Measurements from ENCODE around the gene EYA2.
A peak's percentile ranks its signal among the peaks of the same experiment; 100 is the strongest.
"Not testable (repeated sequence)": the region's sequence is repeated elsewhere in the genome, so short reads cannot be mapped to it uniquely, and the experiment has no call there.

The EYA2 gene, protein sequence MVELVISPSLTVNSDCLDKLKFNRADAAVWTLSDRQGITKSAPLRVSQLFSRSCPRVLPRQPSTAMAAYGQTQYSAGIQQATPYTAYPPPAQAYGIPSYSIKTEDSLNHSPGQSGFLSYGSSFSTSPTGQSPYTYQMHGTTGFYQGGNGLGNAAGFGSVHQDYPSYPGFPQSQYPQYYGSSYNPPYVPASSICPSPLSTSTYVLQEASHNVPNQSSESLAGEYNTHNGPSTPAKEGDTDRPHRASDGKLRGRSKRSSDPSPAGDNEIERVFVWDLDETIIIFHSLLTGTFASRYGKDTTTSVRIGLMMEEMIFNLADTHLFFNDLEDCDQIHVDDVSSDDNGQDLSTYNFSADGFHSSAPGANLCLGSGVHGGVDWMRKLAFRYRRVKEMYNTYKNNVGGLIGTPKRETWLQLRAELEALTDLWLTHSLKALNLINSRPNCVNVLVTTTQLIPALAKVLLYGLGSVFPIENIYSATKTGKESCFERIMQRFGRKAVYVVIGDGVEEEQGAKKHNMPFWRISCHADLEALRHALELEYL

DNA sequence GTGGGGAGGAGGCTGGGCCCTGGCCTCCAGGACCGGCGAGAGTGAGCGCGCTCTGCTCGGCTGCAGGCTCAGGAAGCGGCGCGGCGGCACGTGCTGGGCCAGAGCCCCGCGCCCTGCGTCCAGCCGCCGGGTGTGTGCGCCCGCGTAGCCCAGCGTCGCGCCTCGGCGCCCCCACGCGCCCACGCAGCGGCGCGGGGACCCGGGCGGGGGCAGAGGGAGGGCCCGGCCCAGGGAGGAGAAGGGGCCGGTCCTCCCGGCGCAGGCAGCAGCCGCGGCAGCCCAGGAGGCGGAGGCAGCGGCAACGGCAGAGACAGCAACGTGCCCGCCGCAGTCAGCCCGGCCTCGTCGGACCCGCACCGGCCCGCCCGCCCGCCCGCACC is at the start of gene EYA2:
EYA2 (plus strand) TSS at position 265 of the 380 bp plus-strand sequence. CDS start 95,168 bp downstream, outside the sequence.
- DNase-seq (ENCODE audit: low spot score) = peak; percentile 83

DNA sequence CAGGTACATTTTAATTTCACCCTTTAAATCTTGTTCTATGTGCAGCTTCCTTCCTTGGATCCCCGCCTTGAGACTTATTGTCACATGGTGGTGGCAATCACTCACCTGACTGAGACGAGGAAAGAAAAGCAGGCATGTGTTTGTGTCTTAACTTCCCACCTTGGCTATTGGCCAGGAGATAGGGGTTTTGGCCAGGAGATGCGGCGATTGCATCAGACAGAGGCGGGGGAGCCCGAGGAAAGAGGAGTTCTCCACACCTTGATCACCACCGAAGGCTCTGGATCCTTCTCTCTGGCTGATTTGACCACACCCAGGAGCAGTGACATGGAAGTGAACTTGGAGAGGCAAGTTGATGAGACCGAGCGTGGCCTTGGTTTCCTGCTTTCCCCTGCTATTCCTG is 49.7 kb upstream of the EYA2 start:
- DNase-seq (ENCODE audit: low spot score) = no peak

DNA sequence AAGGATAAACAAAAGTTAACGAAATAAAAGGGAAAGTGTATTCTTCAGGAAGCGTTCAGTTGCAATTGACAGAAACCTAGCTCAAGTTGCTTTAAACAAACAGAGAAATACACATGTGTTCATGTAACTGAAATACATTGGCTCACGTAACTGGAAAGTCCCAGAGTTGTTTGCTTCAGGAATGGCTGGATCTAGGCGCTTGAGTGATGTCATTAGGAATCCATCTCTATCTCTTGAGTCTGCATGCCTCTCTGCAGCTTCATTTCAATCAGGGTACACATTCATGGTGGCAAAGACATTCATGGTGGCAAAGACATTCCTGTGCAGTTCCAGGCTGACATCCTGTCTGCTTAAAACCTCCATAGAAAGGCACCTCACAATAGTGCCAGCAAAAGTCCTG is 45.4 kb upstream of the EYA2 start:
- no peak for DNase-seq (ENCODE audit: low spot score)

DNA sequence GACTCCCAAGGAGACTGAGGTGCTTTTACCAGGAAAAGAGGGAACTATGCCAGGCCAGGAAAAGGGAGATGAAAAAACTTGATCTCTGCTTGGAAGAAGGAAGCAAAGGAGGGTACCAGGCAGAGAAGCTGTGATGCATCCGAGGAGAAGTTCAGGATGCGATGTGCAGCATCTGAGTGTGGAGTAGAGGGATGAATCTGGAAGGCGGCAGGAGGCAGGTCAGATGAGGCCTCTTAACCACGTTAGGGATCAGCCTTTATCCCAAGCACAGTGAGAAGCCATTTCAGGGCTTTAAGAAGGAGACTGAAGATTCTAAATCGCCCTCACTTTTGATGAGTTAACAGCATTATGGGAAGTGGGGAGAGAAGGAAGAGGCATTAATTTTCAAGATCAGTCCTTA is 44.9 kb upstream of the EYA2 start:
- no peak for DNase-seq (ENCODE audit: low spot score)

DNA sequence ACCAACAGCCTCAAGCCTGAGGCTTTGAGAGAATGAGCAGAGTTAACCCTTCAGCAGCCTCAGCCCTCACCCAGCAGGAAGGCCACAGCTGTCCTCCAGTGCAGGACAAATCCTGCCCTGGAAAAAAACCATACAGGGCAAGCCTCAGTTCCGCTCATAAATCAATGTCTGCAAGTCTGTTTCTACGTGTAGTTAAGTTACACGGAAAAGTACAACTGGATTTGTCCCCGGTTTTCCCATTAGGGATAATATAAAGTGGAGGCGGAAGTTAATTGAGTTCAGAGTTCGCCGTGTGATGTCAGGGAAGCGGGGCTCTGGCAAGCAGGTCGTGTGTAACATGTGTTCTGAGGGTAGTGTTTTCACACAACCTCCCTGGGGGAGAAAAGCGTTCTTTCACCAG is 44.2 kb upstream of the EYA2 start:
- DNase-seq (ENCODE audit: low spot score) = no peak

DNA sequence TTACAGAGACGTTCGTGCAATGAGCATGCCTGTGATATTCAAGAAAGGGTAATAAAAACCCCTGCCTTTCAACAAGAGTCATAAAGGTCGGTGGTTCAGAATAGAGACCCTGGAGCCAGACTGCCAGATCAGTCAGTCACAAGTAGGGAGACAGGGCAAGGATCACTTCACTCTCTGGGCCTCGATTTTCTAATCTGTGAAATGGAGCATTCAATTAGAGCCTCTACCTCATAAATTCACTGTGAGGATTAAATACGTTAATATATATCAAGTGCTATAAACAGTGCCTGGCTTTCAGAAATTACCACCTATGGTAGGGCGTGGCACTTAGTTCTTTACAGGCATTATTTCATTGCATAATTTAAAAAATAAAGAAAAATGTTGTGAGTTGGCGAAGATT is 43.7 kb upstream of the EYA2 start:
- no peak for DNase-seq (ENCODE audit: low spot score)

DNA sequence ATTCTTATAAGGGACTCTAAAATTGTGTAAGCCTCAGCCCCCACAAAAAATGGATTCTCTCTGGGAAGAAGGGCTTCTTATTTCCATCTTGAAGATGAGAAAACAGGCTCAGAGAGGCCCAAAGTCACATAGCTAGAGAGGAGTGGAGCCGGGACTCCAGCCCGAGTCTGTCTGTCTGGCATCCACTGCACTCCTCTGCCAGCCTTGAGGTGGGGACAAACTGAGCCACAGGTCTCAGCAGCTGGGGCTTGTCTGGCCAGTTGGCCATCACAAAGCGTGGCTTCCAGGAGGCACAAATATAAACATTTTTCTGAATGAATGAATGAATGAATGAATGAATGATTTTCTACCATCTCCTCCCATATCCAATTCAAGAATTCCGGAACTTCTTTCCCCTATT is 42.9 kb upstream of the EYA2 start:
- DNase-seq (ENCODE audit: low spot score) = no peak

DNA sequence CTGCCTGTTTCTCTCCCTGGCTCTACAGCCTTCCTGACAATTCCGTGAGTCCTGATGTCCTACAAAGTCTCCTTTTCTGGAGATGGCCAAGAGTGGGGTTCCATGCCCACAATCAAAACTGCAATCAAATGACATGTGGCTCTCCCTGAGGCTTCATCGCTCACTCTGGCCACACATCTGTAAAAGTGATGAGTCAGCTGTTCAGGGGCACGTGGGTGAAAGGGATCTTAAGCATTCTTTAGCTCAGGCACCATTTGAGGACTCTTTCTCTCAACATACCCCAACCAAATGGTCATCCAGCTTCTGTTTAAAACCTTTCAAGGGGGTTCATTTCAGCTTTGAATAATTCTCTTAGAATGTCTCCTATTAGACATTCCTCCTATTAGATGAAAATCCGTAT is 42.3 kb upstream of the EYA2 start:
- DNase-seq (ENCODE audit: low spot score) = no peak

DNA sequence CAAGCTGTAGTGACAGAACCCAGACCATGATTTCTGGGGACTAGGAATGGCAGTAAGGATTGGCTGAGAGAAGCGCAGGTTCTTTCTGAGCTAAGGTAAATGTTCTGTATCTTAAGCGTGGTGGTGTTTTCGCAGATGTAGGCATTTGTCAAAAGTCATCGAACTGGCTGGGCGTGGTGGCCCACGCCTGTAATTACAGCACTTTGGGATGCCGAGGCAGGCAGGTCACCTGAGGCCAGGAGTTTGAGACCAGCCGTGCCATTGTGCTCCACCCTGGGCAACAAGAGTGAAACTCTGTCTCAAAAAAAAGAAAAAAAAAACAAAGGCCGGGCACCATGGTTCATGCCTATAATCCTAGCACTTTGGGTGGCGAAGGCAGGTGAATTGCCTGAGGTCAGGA is 40.7 kb upstream of the EYA2 start:
- DNase-seq (ENCODE audit: low spot score) = no peak

DNA sequence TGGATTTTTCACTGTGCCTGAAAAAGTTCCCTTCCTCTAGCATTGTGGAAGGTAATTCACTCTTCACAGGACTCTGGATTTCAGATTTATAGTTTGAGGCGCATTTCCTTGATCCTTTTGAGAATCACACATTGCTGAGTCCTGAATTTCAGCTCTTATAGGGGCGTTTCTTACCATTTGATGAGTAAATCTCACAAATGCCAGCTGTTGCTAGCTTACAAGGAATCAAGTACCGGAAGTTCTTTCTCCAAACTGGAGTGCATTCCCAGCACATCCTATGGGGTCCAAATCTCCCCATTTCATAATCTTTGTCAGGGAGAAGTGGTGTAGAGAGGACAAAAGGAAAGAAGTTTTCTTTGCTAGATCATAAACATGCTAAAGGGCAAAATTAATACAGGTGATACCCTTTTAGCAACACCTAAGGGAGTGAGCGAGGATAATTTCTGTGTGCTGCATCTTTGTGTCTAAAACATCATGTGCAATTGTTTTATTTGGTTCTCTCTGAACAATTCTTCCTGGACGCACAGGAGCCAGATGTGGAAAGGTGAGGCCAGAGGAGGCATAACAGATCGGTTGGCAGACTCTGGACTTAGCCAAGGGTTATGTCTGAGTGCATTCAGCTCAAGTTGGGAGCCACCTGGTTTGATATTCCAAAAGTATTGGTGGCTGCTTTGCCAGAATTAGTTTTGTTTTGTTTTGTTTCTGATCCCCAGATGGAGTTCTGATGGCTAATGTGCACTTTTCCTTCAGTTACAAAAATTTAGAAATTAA is 37.4 kb upstream of the EYA2 start:
- no peak for DNase-seq (ENCODE audit: low spot score)

DNA sequence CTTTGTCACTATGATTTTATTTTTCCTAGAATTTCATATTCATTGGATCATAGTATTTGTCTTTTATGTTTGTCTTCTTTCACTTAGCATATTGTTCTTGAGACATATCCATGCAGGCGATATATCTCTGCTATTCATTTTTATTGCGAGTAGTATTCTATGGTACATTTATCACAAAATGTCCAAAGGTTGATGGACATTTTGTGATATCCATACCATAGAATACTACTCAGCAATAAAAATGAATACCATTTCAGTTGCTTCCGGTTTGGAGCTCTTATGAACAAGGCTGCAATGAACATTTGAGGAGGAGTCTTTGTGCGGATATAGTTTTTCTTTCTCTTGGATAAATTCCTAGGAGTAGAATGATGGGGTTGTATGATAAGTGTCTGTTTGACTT is 28.8 kb upstream of the EYA2 start:
- no peak for DNase-seq (ENCODE audit: low spot score)

DNA sequence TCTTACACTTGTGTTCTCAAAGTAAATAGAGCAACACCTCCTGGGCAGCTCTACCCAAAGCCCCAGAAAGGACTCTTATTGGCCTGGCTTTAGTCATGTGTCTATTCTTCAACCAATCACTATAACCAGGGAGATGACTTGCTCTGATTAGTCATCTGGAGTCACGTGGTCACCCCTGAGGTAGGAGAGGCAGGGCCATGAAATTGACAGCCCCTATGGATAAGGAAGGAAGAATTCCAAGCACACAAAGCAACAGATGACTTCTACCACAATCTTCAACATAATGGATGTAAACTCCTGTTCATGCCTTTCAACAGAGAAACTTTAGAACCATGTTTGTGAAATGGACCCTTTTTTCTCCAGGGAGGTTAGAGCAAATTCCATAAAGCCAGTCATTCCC is 24.6 kb upstream of the EYA2 start:
- no peak for DNase-seq (ENCODE audit: low spot score)

DNA sequence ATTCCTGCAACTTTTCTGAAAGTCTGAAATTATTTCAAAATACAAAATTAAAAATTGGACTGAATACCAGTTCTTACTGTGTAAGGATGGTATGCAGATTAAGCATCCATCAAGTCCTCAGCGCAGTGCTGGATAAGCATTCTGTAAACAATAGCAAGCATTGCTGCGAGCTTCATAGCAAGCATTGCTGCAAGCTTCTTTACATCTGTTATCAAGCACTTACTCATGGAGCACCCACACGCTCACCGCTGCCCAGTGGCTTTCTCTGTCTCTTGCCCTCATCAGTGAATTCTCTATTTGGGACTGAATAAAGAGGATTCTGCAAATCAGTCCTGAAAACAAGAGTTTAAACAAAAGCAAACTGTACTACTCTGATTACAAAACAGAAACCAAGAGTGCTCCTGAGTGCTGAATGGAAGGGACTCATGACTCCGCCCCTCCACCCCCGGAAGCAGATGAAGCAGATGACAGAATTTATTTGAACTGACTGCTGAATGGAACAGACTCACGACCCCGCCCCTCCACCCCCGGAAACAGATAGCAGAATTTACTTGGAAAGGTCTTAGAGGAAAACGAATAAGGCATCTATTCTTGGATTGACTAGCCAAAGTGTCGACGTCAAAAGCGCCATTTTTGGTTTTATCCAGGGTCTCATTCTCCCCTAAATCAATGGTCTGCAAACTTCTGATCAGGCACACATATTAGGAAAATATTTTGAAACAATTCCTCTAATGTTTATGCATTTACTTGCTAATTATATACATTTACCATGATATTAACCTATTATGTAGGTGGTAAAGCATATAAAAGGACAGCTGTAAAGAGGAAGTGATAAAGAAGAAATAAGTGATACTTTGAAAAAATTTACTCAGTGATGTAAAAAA is 22.1 kb upstream of the EYA2 start:
- DNase-seq (ENCODE audit: low spot score) = no peak

DNA sequence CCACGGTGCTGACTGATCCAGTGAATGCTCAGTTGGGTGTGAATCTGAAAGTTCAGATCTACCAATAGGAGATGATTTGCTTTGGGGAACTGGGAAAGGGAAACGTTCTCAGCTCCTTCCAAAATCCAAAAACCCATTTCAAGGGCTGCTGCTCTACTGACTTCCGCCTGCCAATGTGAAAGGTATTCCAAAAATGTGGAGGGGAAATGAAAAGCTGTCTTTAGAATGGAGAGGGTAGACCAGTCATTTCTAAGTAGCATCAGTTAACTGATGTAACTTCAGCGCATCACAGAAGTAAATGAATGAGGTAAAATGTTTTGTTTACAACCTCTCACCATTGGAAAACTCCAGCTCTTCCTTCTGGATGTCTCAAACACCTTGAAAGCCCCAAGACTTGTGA is 19.6 kb upstream of the EYA2 start:
- no peak for DNase-seq (ENCODE audit: low spot score)

DNA sequence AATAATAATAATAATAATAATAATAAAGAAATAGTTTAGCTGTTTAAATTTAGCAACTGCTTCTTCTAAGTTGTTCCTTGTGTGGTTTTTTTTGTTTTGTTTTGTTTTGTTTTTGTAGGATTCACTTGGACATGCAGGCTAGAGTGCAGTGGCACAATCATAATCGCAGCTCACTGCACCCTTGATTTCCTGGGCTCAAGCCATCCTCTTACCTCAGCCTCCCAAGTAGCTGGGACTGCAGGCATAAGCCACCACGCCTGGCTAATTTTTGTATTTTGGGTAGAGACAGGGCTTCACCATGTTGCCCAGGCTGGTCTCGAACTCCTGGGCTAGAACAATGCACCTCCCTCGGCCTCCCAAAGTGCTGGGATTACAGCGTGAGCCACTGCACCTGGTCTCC is 15.3 kb upstream of the EYA2 start:
- no peak for DNase-seq (ENCODE audit: low spot score)

DNA sequence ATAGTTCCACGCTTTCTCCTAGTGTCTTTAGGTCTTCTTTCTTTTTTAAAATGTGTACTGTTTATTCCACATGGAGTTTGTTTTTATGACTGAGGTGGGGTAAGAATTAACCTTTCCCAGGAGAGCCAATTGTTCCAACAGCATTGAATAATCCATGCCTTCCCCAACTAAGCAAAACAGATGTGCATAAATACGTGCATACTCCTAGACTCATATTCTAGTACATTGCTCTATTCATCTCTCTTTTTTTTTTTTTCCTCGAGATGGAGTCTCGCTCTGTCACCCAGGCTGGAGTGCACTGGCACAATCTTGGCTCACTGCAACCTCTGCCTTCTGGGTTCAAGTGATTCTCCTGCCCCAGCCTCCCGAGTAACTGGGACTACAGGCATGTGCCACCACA is 14.7 kb upstream of the EYA2 start:
- DNase-seq (ENCODE audit: low spot score) = not testable (repeated sequence)

DNA sequence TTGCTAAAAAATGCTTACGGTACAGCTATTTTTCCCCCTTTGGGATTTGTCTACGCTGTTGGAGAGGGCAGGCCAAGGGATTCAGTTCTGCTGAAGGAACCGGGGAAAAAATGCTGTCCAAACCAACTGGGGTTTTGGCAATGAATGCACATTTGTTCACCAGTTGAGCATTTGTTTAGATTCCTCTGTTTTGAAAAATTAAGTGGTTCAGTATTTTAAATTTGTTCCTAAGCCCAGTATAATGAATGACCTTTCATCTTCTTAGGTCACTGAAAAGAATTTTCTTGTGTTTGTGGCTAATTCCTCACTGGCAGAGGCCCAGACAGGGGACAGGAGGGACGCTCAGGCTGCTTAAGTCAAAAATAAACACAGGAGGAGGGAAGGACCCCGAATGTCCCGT is 10.8 kb upstream of the EYA2 start:
- no peak for DNase-seq (ENCODE audit: low spot score)

DNA sequence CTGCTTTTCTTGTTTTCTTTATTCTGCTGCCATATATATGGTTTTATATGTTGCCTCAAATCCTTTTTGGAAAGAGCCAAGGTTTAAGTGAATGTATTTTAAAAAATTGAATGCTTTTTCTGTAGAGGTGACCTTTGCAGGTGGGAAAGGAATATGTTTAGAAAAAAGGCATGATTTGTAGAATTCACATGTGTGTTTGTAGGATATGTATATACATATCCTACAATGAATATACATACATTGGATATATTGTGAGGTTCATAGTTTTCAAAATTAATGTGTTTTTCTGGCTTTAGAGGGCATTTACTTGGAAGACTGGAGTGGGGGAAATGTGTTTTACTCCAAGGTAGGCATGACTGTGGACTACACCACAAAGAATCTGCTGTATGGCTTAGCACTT is 4.0 kb upstream of the EYA2 start:
- DNase-seq (ENCODE audit: low spot score) = no peak

DNA sequence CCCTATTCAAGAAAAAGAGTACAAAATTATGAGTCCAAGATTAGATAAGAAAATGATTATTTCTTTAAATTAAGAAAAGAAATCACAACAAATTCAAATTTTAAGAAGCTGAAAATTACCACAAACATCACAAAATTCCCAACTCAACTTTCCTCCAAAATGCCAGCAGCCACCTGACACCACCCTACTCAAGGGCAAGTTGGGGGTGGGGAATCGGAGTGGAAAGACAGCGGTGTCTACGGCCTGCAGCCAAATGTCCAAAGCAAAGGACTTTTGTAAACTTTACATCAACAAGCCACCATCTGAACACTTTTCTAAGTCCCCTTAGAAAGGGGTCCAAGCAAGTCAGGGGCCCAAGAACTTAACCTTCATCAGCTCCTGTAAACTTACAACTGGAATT is 1.6 kb upstream of the EYA2 start:
- DNase-seq (ENCODE audit: low spot score) = no peak

DNA sequence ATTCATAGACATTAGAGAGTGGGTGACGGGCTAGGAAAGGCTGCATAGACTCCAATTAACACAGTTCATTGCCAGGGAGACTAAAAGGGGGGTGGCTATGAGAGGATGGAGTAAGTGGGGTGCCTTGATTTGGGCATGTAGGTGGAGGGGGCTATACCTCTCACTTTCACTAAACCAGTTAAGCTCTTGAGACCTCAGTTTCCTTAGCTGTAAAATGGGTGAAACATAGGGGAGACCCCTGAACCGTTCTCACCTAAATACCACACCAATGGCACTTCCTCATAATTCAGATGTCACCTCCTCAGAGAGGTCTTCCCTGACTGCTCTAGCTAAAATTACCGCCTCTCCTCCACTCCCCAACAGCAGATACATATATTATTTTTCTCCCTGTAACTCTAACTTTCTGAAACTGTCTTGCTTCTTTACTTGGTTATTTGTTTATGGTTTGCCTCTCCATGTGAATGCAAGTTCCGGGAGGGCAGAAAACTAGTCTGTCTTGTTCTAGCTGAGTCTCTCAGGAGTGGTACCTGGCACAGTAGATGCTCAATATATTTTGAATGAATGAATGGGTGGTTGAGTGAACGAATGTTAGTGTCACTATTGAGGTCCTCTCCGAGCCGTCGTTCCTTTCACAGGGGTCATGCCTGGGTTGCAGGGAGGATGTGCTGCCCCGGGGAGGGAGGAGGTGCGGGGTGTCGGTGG is 615 bp upstream of the EYA2 start:
- DNase-seq (ENCODE audit: low spot score) = no peak

DNA sequence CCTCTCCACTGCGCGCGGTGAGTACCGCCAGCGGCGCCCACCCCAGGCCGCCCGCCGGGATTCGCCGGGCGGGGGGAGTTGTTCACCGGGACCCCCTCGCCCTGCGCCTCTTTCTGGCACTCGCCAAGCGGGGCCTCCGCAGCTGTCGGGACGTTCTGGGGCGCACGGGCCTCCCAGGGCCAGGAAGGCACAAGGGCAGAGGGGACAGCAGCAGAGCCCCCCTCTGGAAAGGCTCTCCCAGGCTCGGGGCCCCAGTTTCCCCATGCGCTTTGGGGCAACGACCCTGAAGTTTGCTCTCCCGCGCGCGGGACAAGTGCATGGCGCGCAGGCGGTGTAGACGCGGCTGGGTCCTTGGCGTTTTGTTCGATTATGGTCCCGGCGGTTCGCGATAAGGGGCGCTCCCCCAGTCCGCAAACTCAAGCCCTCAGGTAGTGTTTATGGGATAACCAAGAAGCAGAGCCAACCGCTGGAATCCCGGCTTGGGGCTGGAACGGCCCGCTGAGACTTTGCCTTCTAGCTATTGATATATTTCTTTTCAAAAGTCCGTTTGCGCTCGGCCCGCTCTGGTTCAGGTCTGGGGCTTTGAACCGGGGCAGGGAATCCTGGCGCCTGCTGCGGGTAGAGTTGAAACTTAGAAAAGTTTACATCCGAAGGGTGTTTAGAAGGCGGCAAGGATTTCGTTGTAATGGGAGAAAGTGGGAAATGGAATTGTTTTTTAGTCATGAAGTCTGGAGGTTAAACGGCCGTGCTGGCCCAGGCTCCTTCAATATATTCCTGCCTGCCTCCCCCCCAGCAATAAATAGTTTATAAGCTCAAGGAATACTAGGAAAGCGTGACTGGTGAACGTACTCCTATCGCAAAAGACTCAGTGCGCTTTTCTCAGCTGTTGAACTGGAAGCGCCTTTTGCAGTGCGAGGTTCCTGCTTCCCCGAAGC is 595 bp downstream of the EYA2 start:
- DNase-seq (ENCODE audit: low spot score) = peak; percentile 67
